ENCODE measurements around the gene RRM2. TPM values are rescaled to one million over a fixed set of nuclear protein-coding genes. Genes with fewer than 3 reads are reported as not detected.
"Not testable (repeated sequence)": the region's sequence is repeated elsewhere in the genome, so short reads cannot be mapped to it uniquely, and the experiment has no call there.

RRM2 gene
- polyA plus RNA-seq, 2 of the 4 experiments (the other 2 are of a cell fraction), result 84.4 to 111 TPM

DNA sequence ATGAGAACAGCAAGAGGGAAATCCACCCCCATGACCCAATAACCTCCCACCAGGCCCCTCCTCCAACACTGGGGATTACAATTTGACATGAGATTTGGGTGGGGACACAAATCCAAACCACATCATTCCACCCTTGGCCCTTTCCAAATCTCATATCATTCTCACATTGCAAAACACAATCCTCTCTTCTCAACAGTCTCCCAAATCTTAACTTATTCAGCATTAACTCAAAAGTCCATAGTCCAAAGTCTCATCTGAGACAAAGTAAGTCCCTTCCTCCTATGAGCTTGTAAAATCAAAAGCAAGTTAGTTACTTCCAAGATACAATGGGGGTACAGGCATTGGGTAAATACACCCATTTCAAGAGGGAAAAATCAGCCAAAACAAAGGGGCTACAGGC lies 17.6 kb upstream of the RRM2 start:
- DNase-seq (ENCODE audit: low read depth in 1 of 2, low spot score in 1 of 2); H3K4me2 ChIP-seq; FAIRE-seq; ATAC-seq; H3K9me3 ChIP-seq; H3K4me1 ChIP-seq; POLR2A ChIA-PET; H3K4me3 ChIP-seq; H3K27ac ChIP-seq: not testable (repeated sequence)
- CTCF ChIA-PET, result interaction anchor here (0.6 to 3.7 kb wide), 7 partner anchors 8 to 330 kb away, joined by 3 to 33 read pairs (median 8); no protein-coding TSS in a partner anchor

DNA sequence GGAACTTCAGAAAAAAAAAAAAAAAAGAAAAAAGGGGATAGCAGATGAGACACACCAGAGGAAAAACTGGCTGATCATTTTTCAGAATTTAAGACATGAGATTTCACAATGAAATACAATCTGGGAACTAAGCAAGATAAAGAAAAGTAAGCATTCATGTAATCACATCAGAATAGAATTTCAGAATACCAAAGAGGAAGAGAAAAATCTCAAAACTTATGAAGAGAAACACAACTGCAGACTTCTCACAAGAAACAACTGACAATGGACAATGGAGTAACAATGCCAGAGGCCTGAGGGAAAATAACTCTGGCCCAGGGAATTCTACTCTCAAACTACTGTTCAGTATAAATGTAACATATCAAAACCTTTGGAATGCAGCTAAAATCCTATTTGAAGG lies 13.2 kb upstream of the RRM2 start:
- Histone ChIP-seq H3K4me2 (no peak overlapping the region), H3K4me3 (no peak overlapping the region), H3K27ac (no peak overlapping the region), H3K9me3 (no peaks in the 10 kb centered on the region), H3K4me1 (peaks cover 7% of the 10 kb centered on the region; the same call in 1 of the 3 replicates)
- no peak for ATAC-seq
- CTCF ChIA-PET, result interaction anchor here (0.6 to 2.4 kb wide), 5 partner anchors 10 to 300 kb away, joined by 3 to 7 read pairs (median 5); no protein-coding TSS in a partner anchor
- no peak for FAIRE-seq
- no peak for DNase-seq (ENCODE audit: low read depth in 1 of 2, low spot score in 1 of 2)
- POLR2A ChIA-PET, result no interaction called here
- no peak for TF ChIP-seq FOXS1 (CRISPR knock-in tag; IDR thresholded peaks at IDR 0.05)
- TF ChIP-seq, protein P1, sequence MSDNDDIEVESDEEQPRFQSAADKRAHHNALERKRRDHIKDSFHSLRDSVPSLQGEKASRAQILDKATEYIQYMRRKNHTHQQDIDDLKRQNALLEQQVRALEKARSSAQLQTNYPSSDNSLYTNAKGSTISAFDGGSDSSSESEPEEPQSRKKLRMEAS (IDR thresholded peaks at IDR 0.05), result no peak
- TF ChIP-seq NPAS2 (CRISPR knock-in tag; IDR thresholded peaks at IDR 0.05; ENCODE audit: borderline replicate concordance), result no peak
- no peak for TF ChIP-seq POLR2A (IDR thresholded peaks at IDR 0.05; ENCODE audit: low read length)
- TF ChIP-seq CBX8 (IDR thresholded peaks at IDR 0.05), result no peak
- TF ChIP-seq ZNF302 (CRISPR knock-in tag; IDR thresholded peaks at IDR 0.05), result no peak
- TF ChIP-seq CEBPB (IDR thresholded peaks at IDR 0.05), result no peak
- TF ChIP-seq KDM1A (IDR thresholded peaks at IDR 0.05; ENCODE audit: low read depth), result no peak
- no peak for TF ChIP-seq HOXA7 (CRISPR knock-in tag; IDR thresholded peaks at IDR 0.05)
- no peak for TF ChIP-seq RAD21 (conservative IDR thresholded peaks at IDR 0.05 in 1 of 2, IDR thresholded peaks at IDR 0.05 in 1 of 2)
- no peak for TF ChIP-seq ZFP36 (IDR thresholded peaks at IDR 0.05; ENCODE audit: borderline replicate concordance, partially characterized antibody)
- no peak for TF ChIP-seq CHD2 (IDR thresholded peaks at IDR 0.05; ENCODE audit: low read length, partially characterized antibody)
- TF ChIP-seq ZSCAN20 (CRISPR knock-in tag; IDR thresholded peaks at IDR 0.05), result no peak
- TF ChIP-seq, protein P2, sequence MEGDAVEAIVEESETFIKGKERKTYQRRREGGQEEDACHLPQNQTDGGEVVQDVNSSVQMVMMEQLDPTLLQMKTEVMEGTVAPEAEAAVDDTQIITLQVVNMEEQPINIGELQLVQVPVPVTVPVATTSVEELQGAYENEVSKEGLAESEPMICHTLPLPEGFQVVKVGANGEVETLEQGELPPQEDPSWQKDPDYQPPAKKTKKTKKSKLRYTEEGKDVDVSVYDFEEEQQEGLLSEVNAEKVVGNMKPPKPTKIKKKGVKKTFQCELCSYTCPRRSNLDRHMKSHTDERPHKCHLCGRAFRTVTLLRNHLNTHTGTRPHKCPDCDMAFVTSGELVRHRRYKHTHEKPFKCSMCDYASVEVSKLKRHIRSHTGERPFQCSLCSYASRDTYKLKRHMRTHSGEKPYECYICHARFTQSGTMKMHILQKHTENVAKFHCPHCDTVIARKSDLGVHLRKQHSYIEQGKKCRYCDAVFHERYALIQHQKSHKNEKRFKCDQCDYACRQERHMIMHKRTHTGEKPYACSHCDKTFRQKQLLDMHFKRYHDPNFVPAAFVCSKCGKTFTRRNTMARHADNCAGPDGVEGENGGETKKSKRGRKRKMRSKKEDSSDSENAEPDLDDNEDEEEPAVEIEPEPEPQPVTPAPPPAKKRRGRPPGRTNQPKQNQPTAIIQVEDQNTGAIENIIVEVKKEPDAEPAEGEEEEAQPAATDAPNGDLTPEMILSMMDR (IDR thresholded peaks at IDR 0.05), result no peak
- TF ChIP-seq TFCP2L1 (CRISPR knock-in tag; IDR thresholded peaks at IDR 0.05), result no peak
- TF ChIP-seq SMC3 (IDR thresholded peaks at IDR 0.05), result no peak
- no peak for TF ChIP-seq PHF8 (IDR thresholded peaks at IDR 0.05; ENCODE audit: borderline replicate concordance, low read depth)
- no peak for TF ChIP-seq FOSB (CRISPR knock-in tag; IDR thresholded peaks at IDR 0.05)
- TF ChIP-seq, protein P3, sequence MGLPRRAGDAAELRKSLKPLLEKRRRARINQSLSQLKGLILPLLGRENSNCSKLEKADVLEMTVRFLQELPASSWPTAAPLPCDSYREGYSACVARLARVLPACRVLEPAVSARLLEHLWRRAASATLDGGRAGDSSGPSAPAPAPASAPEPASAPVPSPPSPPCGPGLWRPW (IDR thresholded peaks at IDR 0.05), result no peak
- TF ChIP-seq, protein P4, sequence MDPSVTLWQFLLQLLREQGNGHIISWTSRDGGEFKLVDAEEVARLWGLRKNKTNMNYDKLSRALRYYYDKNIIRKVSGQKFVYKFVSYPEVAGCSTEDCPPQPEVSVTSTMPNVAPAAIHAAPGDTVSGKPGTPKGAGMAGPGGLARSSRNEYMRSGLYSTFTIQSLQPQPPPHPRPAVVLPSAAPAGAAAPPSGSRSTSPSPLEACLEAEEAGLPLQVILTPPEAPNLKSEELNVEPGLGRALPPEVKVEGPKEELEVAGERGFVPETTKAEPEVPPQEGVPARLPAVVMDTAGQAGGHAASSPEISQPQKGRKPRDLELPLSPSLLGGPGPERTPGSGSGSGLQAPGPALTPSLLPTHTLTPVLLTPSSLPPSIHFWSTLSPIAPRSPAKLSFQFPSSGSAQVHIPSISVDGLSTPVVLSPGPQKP (IDR thresholded peaks at IDR 0.05; ENCODE audit: low read depth, low read length), result no peak

DNA sequence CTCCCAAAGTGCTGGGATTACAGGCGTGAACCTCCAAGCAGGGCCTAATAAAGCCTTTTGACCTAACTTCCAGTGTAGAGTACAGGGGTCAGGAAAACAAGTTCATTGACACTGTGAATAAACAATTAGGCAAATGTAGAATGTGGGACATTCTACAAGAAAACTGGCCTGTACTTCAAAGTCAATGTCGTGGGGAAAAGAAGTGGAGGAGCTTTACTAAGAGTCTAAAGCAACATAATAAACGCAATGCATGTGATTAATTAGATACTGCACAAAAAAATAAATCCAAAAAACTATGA lies 3.6 kb upstream of the RRM2 start:
- H3K4me3 ChIP-seq, result no peak overlapping the region
- no peak for TF ChIP-seq ZFP36 (IDR thresholded peaks at IDR 0.05; ENCODE audit: borderline replicate concordance, partially characterized antibody)
- TF ChIP-seq FOSB (CRISPR knock-in tag; IDR thresholded peaks at IDR 0.05), result no peak
- TF ChIP-seq CBX8 (IDR thresholded peaks at IDR 0.05), result no peak
- TF ChIP-seq, protein P1 (IDR thresholded peaks at IDR 0.05), result no peak
- no peak for TF ChIP-seq MYC (IDR thresholded peaks at IDR 0.05; ENCODE audit: borderline replicate concordance, low read length)
- TF ChIP-seq, protein P5, sequence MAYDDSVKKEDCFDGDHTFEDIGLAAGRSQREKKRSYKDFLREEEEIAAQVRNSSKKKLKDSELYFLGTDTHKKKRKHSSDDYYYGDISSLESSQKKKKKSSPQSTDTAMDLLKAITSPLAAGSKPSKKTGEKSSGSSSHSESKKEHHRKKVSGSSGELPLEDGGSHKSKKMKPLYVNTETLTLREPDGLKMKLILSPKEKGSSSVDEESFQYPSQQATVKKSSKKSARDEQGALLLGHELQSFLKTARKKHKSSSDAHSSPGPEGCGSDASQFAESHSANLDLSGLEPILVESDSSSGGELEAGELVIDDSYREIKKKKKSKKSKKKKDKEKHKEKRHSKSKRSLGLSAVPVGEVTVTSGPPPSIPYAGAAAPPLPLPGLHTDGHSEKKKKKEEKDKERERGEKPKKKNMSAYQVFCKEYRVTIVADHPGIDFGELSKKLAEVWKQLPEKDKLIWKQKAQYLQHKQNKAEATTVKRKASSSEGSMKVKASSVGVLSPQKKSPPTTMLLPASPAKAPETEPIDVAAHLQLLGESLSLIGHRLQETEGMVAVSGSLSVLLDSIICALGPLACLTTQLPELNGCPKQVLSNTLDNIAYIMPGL (CRISPR knock-in tag; IDR thresholded peaks at IDR 0.05; ENCODE audit: borderline replicate concordance), result no peak
- TF ChIP-seq HOXA7 (CRISPR knock-in tag; IDR thresholded peaks at IDR 0.05), result no peak
- TF ChIP-seq, protein P6, sequence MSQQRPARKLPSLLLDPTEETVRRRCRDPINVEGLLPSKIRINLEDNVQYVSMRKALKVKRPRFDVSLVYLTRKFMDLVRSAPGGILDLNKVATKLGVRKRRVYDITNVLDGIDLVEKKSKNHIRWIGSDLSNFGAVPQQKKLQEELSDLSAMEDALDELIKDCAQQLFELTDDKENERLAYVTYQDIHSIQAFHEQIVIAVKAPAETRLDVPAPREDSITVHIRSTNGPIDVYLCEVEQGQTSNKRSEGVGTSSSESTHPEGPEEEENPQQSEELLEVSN (IDR thresholded peaks at IDR 0.05; ENCODE audit: borderline replicate concordance, low read depth), result no peak
- no peak for TF ChIP-seq BHLHE40 (IDR thresholded peaks at IDR 0.05; ENCODE audit: low read depth, low read length)
- no peak for TF ChIP-seq CBX2 (IDR thresholded peaks at IDR 0.05; ENCODE audit: borderline replicate concordance, low read depth)
- no peak for TF ChIP-seq EHMT2 (IDR thresholded peaks at IDR 0.05; ENCODE audit: low read depth)
- TF ChIP-seq, protein P7, sequence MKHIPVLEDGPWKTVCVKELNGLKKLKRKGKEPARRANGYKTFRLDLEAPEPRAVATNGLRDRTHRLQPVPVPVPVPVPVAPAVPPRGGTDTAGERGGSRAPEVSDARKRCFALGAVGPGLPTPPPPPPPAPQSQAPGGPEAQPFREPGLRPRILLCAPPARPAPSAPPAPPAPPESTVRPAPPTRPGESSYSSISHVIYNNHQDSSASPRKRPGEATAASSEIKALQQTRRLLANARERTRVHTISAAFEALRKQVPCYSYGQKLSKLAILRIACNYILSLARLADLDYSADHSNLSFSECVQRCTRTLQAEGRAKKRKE (CRISPR knock-in tag; IDR thresholded peaks at IDR 0.05; ENCODE audit: low read depth), result no peak
- TF ChIP-seq TP53 (CRISPR knock-in tag; IDR thresholded peaks at IDR 0.05), result no peak
- H3K9me3 ChIP-seq, result no peaks in the 10 kb centered on the region
- DNase-seq (ENCODE audit: low read depth in 1 of 2, low spot score in 1 of 2) (no peak), ATAC-seq (no peak), FAIRE-seq (no peak)
- peaks cover 19% of the 10 kb centered on the region for H3K4me1 ChIP-seq
- CTCF ChIA-PET, result interaction anchor here (0.7 to 4.4 kb wide), 9 partner anchors 9 to 541 kb away, joined by 3 to 31 read pairs (median 5); no protein-coding TSS in a partner anchor
- no peak overlapping the region; the same call in 2 of the 3 replicates for H3K4me2 ChIP-seq
- WGBS (ENCODE audit: missing lambda C conversion rate), result 95% methylated on average over 3 of the region's 3 CpGs
- no peak overlapping the region for H3K27ac ChIP-seq
- POLR2A ChIA-PET, result no interaction called here

Data from A549 (cell line).